ENCODE data around the gene TUBD1.

TUBD1 gene

DNA sequence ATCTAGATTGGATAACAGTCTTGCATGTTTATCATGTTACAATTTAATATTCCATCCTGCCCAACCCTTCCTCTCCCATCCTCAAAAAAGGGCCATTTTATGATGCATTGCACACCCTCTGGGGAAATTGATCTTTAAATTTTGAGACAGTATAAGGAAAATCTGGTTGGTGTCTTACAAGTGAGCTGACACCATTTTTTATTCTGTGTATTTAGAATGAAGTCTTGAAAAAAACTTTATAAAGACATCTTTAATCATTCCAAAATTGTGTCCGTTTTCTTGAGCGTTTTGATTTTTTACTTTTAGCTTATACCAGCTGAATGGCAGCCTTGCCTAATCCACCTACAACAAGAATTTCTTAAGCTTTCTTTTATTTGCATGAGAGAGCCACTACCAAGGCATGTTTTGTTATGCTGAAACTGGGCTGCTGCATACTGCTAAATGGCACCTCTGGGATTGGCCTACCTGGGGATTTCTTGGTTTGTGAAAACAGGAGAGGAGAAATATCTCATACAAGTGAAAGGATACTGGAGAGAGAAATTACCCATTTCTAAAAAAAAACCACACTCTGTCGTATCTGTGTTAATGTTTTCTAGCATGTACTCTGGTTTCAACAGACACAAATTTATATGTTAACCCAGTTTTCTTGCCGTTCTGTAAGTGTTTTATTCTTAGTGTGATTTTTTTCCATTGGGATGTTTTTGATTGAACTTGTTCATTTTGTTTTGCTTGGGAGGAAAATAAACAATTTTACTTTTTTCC, 52.2 kb downstream of the TUBD1 start:
- peak; percentile 70 for DNase-seq (ENCODE audit: low read depth)
- H3K4me3 ChIP-seq (replicated peaks; ENCODE audit: low read depth, low read length) = peak overlapping the region; percentile 76

DNA sequence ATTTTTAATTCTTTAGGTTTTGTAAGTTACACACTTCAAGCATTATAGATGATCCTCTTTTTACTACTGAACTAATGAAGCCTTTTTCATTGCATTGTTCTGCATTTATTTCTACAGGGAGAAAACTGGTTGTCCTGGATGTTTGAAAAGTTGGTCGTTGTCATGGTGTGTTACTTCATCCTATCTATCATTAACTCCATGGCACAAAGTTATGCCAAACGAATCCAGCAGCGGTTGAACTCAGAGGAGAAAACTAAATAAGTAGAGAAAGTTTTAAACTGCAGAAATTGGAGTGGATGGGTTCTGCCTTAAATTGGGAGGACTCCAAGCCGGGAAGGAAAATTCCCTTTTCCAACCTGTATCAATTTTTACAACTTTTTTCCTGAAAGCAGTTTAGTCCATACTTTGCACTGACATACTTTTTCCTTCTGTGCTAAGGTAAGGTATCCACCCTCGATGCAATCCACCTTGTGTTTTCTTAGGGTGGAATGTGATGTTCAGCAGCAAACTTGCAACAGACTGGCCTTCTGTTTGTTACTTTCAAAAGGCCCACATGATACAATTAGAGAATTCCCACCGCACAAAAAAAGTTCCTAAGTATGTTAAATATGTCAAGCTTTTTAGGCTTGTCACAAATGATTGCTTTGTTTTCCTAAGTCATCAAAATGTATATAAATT, 53.0 kb downstream of the TUBD1 start:
- TF ChIP-seq, protein P1, sequence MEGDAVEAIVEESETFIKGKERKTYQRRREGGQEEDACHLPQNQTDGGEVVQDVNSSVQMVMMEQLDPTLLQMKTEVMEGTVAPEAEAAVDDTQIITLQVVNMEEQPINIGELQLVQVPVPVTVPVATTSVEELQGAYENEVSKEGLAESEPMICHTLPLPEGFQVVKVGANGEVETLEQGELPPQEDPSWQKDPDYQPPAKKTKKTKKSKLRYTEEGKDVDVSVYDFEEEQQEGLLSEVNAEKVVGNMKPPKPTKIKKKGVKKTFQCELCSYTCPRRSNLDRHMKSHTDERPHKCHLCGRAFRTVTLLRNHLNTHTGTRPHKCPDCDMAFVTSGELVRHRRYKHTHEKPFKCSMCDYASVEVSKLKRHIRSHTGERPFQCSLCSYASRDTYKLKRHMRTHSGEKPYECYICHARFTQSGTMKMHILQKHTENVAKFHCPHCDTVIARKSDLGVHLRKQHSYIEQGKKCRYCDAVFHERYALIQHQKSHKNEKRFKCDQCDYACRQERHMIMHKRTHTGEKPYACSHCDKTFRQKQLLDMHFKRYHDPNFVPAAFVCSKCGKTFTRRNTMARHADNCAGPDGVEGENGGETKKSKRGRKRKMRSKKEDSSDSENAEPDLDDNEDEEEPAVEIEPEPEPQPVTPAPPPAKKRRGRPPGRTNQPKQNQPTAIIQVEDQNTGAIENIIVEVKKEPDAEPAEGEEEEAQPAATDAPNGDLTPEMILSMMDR (IDR thresholded peaks at IDR 0.05; ENCODE audit: low read length, missing control alignments) = no peak
- peak; percentile 71 for DNase-seq (ENCODE audit: low read depth)
- peak overlapping the region; percentile 76 for H3K4me3 ChIP-seq (replicated peaks; ENCODE audit: low read depth, low read length)

More for the DNA sequence above, 52.2 kb downstream of the TUBD1 start:
- TF ChIP-seq, protein P1 (IDR thresholded peaks at IDR 0.05; ENCODE audit: low read length, missing control alignments) = no peak

DNA sequence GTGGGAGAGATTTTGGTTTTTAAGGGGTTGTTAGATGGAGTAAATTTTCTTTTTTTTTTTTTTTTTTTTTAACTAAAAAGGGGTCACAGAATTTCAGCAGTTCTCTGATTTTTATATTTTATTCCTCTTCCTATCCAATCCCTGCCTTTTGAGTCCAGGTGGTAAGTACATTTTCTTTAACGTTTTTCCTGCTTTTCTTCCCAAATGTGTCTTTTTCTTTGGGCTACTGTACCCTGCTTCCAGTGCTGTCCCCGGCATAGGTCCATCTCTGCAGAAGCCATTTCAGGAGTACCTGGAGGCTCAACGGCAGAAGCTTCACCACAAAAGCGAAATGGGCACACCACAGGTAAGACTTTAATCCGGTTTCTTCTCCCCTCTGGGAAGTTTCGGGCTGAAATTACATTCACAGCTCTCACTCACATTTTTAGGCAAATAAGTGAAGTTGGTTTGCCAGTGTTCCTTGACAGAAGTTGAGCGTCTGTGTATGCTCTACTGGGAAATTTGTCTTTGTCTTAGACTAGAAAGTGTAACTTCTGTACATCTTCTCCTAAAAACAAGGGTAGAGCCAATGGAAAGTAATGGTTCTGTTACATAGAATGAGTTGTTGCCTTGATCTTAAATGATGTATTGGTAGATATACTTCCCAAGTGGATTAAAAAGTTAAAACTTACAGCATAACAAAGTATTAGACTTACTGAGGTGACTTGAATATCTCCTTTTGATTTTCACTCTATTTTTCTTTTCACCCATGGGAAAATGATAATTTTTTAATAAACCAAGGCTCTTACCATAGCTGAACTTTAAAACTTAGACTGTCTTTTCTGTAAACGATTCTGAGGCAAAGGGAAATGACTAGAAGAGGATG, 54.5 kb downstream of the TUBD1 start:
- TF ChIP-seq, protein P1 (IDR thresholded peaks at IDR 0.05; ENCODE audit: low read length, missing control alignments) = no peak
- peak; percentile 66 for DNase-seq (ENCODE audit: low read depth)
- H3K4me3 ChIP-seq (replicated peaks; ENCODE audit: low read depth, low read length) = peak overlapping the region; percentile 76

DNA sequence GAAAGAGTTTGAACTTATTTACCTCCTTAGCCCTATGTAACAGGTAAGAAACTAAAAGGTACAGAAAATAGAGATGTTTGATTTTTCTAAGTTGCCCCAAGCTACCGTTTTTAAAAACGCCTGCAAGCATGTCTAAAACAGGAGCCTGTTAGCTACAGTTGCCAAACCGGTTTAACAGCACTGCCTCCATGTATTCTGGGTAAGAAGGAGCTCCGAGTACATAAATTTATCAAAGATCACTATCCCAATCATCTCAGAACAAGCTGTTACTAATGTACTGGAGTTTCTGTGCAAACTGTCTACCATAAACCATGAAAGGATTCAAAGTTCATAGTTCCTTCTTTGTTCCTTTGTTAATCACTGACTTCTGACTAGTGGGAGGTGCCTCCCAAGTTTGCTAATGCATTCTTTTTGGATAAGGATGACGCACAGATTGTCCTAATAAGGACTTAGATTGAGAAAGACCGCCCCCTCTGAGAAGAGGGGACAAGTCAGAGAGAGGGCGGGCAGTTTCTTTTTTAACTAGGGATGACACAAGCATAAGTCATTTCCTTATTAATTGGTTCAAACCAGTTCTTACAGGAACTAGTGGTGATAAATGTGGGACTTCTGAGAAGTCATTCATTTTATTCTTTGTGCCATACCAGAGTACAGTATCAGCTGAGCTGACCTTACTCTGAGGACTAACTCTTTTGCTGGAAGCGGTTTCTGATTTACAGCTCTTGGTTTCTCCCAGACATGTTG, 55.3 kb downstream of the TUBD1 start:
- peak; percentile 100 for DNase-seq (ENCODE audit: low read depth)
- TF ChIP-seq, protein P1 (IDR thresholded peaks at IDR 0.05; ENCODE audit: low read length, missing control alignments) = no peak

GRCh38 chr17:59832883-59833379, 59.8 kb downstream of the TUBD1 start:
- TF ChIP-seq, protein P1 (IDR thresholded peaks at IDR 0.05; ENCODE audit: low read length, missing control alignments) = no peak
- no peak for DNase-seq (ENCODE audit: low read depth)
- no peak overlapping the region for H3K4me3 ChIP-seq (replicated peaks; ENCODE audit: low read depth, low read length)

More for the DNA sequence above, 55.3 kb downstream of the TUBD1 start:
- peak overlapping the region; percentile 76 for H3K4me3 ChIP-seq (replicated peaks; ENCODE audit: low read depth, low read length)

Measured in fibroblast of pulmonary artery (primary cell).